GM21528 (cell line): Measurements from ENCODE around the gene RBMS3.
"Not testable (repeated sequence)": the region's sequence is repeated elsewhere in the genome, so short reads cannot be mapped to it uniquely, and the experiment has no call there.

ENCODE experiments used
- ATAC-seq: cut with Tn5 transposase; IDR thresholded peaks from one replicate; pipeline ENCODE4 v1.9.1; 2021; ENCODE audit warnings: mild to moderate bottlenecking, moderate library complexity; ENCODE audit not compliant: unreplicated experiment, low FRiP score

Gene RBMS3

GRCh38 chr3:29757054-29757777 is 476.3 kb downstream of the RBMS3 start:
- no peak for ATAC-seq

GRCh38 chr3:29758108-29758433 is 477.2 kb downstream of the RBMS3 start:
- no peak for ATAC-seq

- no peak for ATAC-seq
Measured at GRCh38 chr3:29758434-29759322, 477.8 kb downstream of the RBMS3 start.

GRCh38 chr3:29759411-29760225 is 478.7 kb downstream of the RBMS3 start:
- ATAC-seq, result no peak

- no peak for ATAC-seq
Measured at GRCh38 chr3:29760226-29760685, 479.4 kb downstream of the RBMS3 start.

GRCh38 chr3:29761517-29761916 is 480.6 kb downstream of the RBMS3 start:
- ATAC-seq, result no peak

- no peak for ATAC-seq
Measured at GRCh38 chr3:29763115-29763514, 482.2 kb downstream of the RBMS3 start.

- ATAC-seq, result no peak
Measured at GRCh38 chr3:29764041-29764440, 483.2 kb downstream of the RBMS3 start.

GRCh38 chr3:29764603-29765254 is 483.9 kb downstream of the RBMS3 start:
- ATAC-seq, result no peak

- ATAC-seq, result no peak
Measured at GRCh38 chr3:29771602-29772001, 490.7 kb downstream of the RBMS3 start.

- no peak for ATAC-seq
Measured at GRCh38 chr3:29772436-29772835, 491.6 kb downstream of the RBMS3 start.

- ATAC-seq, result no peak
Measured at GRCh38 chr3:29773481-29773880, 492.6 kb downstream of the RBMS3 start.

GRCh38 chr3:29775340-29775739 is 494.5 kb downstream of the RBMS3 start:
- no peak for ATAC-seq

GRCh38 chr3:29777869-29778268 is 497.0 kb downstream of the RBMS3 start:
- ATAC-seq, result no peak

GRCh38 chr3:29789686-29790085 is 508.8 kb downstream of the RBMS3 start:
- no peak for ATAC-seq

GRCh38 chr3:29796808-29797207 is 515.9 kb downstream of the RBMS3 start:
- ATAC-seq, result no peak

- no peak for ATAC-seq
Measured at GRCh38 chr3:29802057-29802456, 521.2 kb downstream of the RBMS3 start.

- ATAC-seq, result no peak
Measured at GRCh38 chr3:29804044-29804443, 523.2 kb downstream of the RBMS3 start.

GRCh38 chr3:29805757-29806156 is 524.9 kb downstream of the RBMS3 start:
- no peak for ATAC-seq

GRCh38 chr3:29808324-29808723 is 527.5 kb downstream of the RBMS3 start:
- ATAC-seq, result not testable (repeated sequence)
